ENCODE measurements around the gene SLC11A1. TPM values are rescaled to one million over a fixed set of nuclear protein-coding genes. Genes with fewer than 3 reads are reported as not detected.

Gene SLC11A1
- total and polyA plus RNA-seq, 5 donors from 2014 or later = 0.47 to 1.4 (median 0.74) TPM

GRCh38 chr2:218405086-218405745 lies 23.1 kb downstream of the SLC11A1 start:
- Mint-ChIP-seq H3K36me3 (peaks cover 11% of the 10 kb centered on the region), H3K4me3 (peak overlapping the region; percentile 84 to 91 (median 89)), H3K27me3 (no peaks in the 10 kb centered on the region), H3K4me1 (peaks cover 6 to 63% (median 36%) of the 10 kb centered on the region in 4 donors), H3K27ac (peak overlapping the region; percentile 77 to 97 (median 86)), H3K9me3 (peaks cover 0 to 2% (median 0%) of the 10 kb centered on the region in 7 donors)
- ATAC-seq (ENCODE audit: low read depth in 2 of 2) (no peak), DNase-seq (no peak)
- Histone ChIP-seq H3K27ac (ENCODE audit: insufficient read depth, low read length, poor library complexity, severe bottlenecking) (peak overlapping the region; percentile 84), H3K27me3 (ENCODE audit: control insufficient read depth, insufficient read depth, low read length) (no peaks in the 10 kb centered on the region), H3K4me3 (ENCODE audit: low read depth, low read length) (peak overlapping the region; percentile 37), H3K9me3 (ENCODE audit: control insufficient read depth in 2 of 2, low read length in 2 of 2) (no peaks in the 10 kb centered on the region), H3K4me1 (ENCODE audit: control insufficient read depth, insufficient read depth, low read length, poor library complexity, severe bottlenecking) (peaks cover 64% of the 10 kb centered on the region), H3K36me3 (ENCODE audit: control insufficient read depth, insufficient read depth, low read length) (peaks cover 17% of the 10 kb centered on the region)

- Histone ChIP-seq H3K27me3 (ENCODE audit: control insufficient read depth, insufficient read depth, low read length) (no peaks in the 10 kb centered on the region), H3K9me3 (ENCODE audit: control insufficient read depth in 2 of 2, low read length in 2 of 2) (no peaks in the 10 kb centered on the region), H3K27ac (ENCODE audit: insufficient read depth, low read length, poor library complexity, severe bottlenecking) (peak overlapping the region; percentile 84), H3K36me3 (ENCODE audit: control insufficient read depth, insufficient read depth, low read length) (peaks cover 17% of the 10 kb centered on the region), H3K4me3 (ENCODE audit: low read depth, low read length) (peak overlapping the region; percentile 57), H3K4me1 (ENCODE audit: control insufficient read depth, insufficient read depth, low read length, poor library complexity, severe bottlenecking) (peaks cover 61% of the 10 kb centered on the region)
- peaks cover 11% of the 10 kb centered on the region for H3K36me3 Mint-ChIP-seq
- H3K27ac Mint-ChIP-seq = peak overlapping the region; percentile 86 to 97 (median 92)
- no peaks in the 10 kb centered on the region for H3K27me3 Mint-ChIP-seq
- ATAC-seq (ENCODE audit: low read depth in 2 of 2) (peak; percentile 2 to 13), DNase-seq (no peak)
- peak overlapping the region; percentile 84 to 91 (median 89) for H3K4me3 Mint-ChIP-seq
- H3K9me3 Mint-ChIP-seq = peaks cover 0 to 2% (median 0%) of the 10 kb centered on the region in 7 donors
- H3K4me1 Mint-ChIP-seq = peaks cover 6 to 63% (median 36%) of the 10 kb centered on the region in 4 donors
Measured at GRCh38 chr2:218405746-218406208, 23.7 kb downstream of the SLC11A1 start.

- Mint-ChIP-seq H3K36me3 (peaks cover 11% of the 10 kb centered on the region), H3K4me3 (peak overlapping the region; percentile 89 to 94 (median 90)), H3K27me3 (no peaks in the 10 kb centered on the region), H3K9me3 (peaks cover 0 to 2% (median 0%) of the 10 kb centered on the region in 7 donors), H3K27ac (peak overlapping the region; percentile 92 to 97 (median 94)), H3K4me1 (peaks cover 6 to 60% (median 35%) of the 10 kb centered on the region in 4 donors)
- Histone ChIP-seq H3K4me1 (ENCODE audit: control insufficient read depth, insufficient read depth, low read length, poor library complexity, severe bottlenecking) (peaks cover 55% of the 10 kb centered on the region), H3K27ac (ENCODE audit: insufficient read depth, low read length, poor library complexity, severe bottlenecking) (peak overlapping the region; percentile 84), H3K27me3 (ENCODE audit: control insufficient read depth, insufficient read depth, low read length) (no peaks in the 10 kb centered on the region), H3K9me3 (ENCODE audit: control insufficient read depth in 2 of 2, low read length in 2 of 2) (no peaks in the 10 kb centered on the region), H3K4me3 (ENCODE audit: low read depth, low read length) (peak overlapping the region; percentile 57), H3K36me3 (ENCODE audit: control insufficient read depth, insufficient read depth, low read length) (peaks cover 17% of the 10 kb centered on the region)
- DNase-seq = peak; percentile 86 to 97 (median 86)
- peak; percentile 81 to 83 for ATAC-seq (ENCODE audit: low read depth in 2 of 2)
Measured at GRCh38 chr2:218406209-218406948, 24.3 kb downstream of the SLC11A1 start.

- H3K4me1 Mint-ChIP-seq = peaks cover 6 to 54% (median 33%) of the 10 kb centered on the region in 4 donors
- peaks cover 11% of the 10 kb centered on the region for H3K36me3 Mint-ChIP-seq
- H3K4me3 ChIP-seq (ENCODE audit: low read depth, low read length) = peak overlapping the region; percentile 56
- no peak for ATAC-seq (ENCODE audit: low read depth in 2 of 2)
- H3K27me3 Mint-ChIP-seq = no peaks in the 10 kb centered on the region
- H3K27ac Mint-ChIP-seq = peak overlapping the region; percentile 80 to 97 (median 94)
- no peaks in the 10 kb centered on the region for H3K27me3 ChIP-seq (ENCODE audit: control insufficient read depth, insufficient read depth, low read length)
- H3K27ac ChIP-seq (ENCODE audit: insufficient read depth, low read length, poor library complexity, severe bottlenecking) = peak overlapping the region; percentile 84
- H3K4me1 ChIP-seq (ENCODE audit: control insufficient read depth, insufficient read depth, low read length, poor library complexity, severe bottlenecking) = peaks cover 48% of the 10 kb centered on the region
- H3K9me3 Mint-ChIP-seq = peaks cover 0 to 2% (median 0%) of the 10 kb centered on the region in 7 donors
- peak overlapping the region; percentile 85 to 94 (median 89) for H3K4me3 Mint-ChIP-seq
- H3K36me3 ChIP-seq (ENCODE audit: control insufficient read depth, insufficient read depth, low read length) = peaks cover 15% of the 10 kb centered on the region
- H3K9me3 ChIP-seq (ENCODE audit: control insufficient read depth in 2 of 2, low read length in 2 of 2) = no peaks in the 10 kb centered on the region
- peak; percentile 31 to 68 (median 50) for DNase-seq
Measured at GRCh38 chr2:218406949-218407618, 25.0 kb downstream of the SLC11A1 start.

- H3K9me3 ChIP-seq (ENCODE audit: control insufficient read depth in 2 of 2, low read length in 2 of 2) = no peaks in the 10 kb centered on the region
- no peak overlapping the region for H3K4me3 ChIP-seq (ENCODE audit: low read depth, low read length)
- peak overlapping the region in 1 of 4 donors; percentile 89 for H3K4me3 Mint-ChIP-seq
- peaks cover 42% of the 10 kb centered on the region for H3K4me1 ChIP-seq (ENCODE audit: control insufficient read depth, insufficient read depth, low read length, poor library complexity, severe bottlenecking)
- ATAC-seq (ENCODE audit: low read depth in 2 of 2) (no peak), DNase-seq (no peak)
- H3K36me3 Mint-ChIP-seq = peaks cover 11% of the 10 kb centered on the region
- peak overlapping the region in 1 of 3 donors; percentile 56 for H3K27ac Mint-ChIP-seq
- no peaks in the 10 kb centered on the region for H3K27me3 ChIP-seq (ENCODE audit: control insufficient read depth, insufficient read depth, low read length)
- no peaks in the 10 kb centered on the region for H3K27me3 Mint-ChIP-seq
- peaks cover 11% of the 10 kb centered on the region for H3K36me3 ChIP-seq (ENCODE audit: control insufficient read depth, insufficient read depth, low read length)
- peaks cover 6 to 49% (median 35%) of the 10 kb centered on the region in 4 donors for H3K4me1 Mint-ChIP-seq
- H3K9me3 Mint-ChIP-seq = peaks cover 0 to 2% (median 0%) of the 10 kb centered on the region in 7 donors
- H3K27ac ChIP-seq (ENCODE audit: insufficient read depth, low read length, poor library complexity, severe bottlenecking) = no peak overlapping the region
Measured at GRCh38 chr2:218407717-218408116, 25.6 kb downstream of the SLC11A1 start.

GRCh38 chr2:218418321-218418716 lies 36.2 kb downstream of the SLC11A1 start:
- H3K27me3 Mint-ChIP-seq = peaks cover 4% of the 10 kb centered on the region
- no peaks in the 10 kb centered on the region for H3K27me3 ChIP-seq (ENCODE audit: control insufficient read depth, insufficient read depth, low read length)
- H3K9me3 Mint-ChIP-seq = no peaks in the 10 kb centered on the region
- no peaks in the 10 kb centered on the region for H3K9me3 ChIP-seq (ENCODE audit: control insufficient read depth in 2 of 2, low read length in 2 of 2)
- H3K4me3 ChIP-seq (ENCODE audit: low read depth, low read length) = no peak overlapping the region
- peaks cover 0 to 6% (median 0%) of the 10 kb centered on the region in 4 donors for H3K4me1 Mint-ChIP-seq
- H3K36me3 ChIP-seq (ENCODE audit: control insufficient read depth, insufficient read depth, low read length) = no peaks in the 10 kb centered on the region
- H3K36me3 Mint-ChIP-seq = no peaks in the 10 kb centered on the region
- no peak overlapping the region for H3K4me3 Mint-ChIP-seq
- no peak overlapping the region for H3K27ac Mint-ChIP-seq
- no peak overlapping the region for H3K27ac ChIP-seq (ENCODE audit: insufficient read depth, low read length, poor library complexity, severe bottlenecking)
- no peaks in the 10 kb centered on the region for H3K4me1 ChIP-seq (ENCODE audit: control insufficient read depth, insufficient read depth, low read length, poor library complexity, severe bottlenecking)
- DNase-seq = no peak
- ATAC-seq (ENCODE audit: low read depth in 2 of 2) = no peak

- peaks cover 4% of the 10 kb centered on the region for H3K27me3 Mint-ChIP-seq
Measured at GRCh38 chr2:218418717-218419458, 36.8 kb downstream of the SLC11A1 start, which contains the start of gene VIL1. TSS of gene VIL1 (plus strand) at chr2:218419123. CDS start at chr2:218423779, 4,656 bp downstream.

More at GRCh38 chr2:218418717-218419458, 36.8 kb downstream of the SLC11A1 start, which contains the start of gene VIL1:
- Mint-ChIP-seq H3K4me1 (peaks cover 0 to 6% (median 0%) of the 10 kb centered on the region in 4 donors), H3K27ac (peak within 1 kb of the TSS in 1 of 3 donors; percentile 26), H3K9me3 (no peaks in the 10 kb centered on the region), H3K36me3 (no peaks in the 10 kb centered on the region), H3K4me3 (no peak within 1 kb of the TSS)
- Histone ChIP-seq H3K27me3 (ENCODE audit: control insufficient read depth, insufficient read depth, low read length) (no peaks in the 10 kb centered on the region), H3K36me3 (ENCODE audit: control insufficient read depth, insufficient read depth, low read length) (no peaks in the 10 kb centered on the region), H3K4me3 (ENCODE audit: low read depth, low read length) (no peak within 1 kb of the TSS), H3K27ac (ENCODE audit: insufficient read depth, low read length, poor library complexity, severe bottlenecking) (no peak within 1 kb of the TSS), H3K9me3 (ENCODE audit: control insufficient read depth in 2 of 2, low read length in 2 of 2) (no peaks in the 10 kb centered on the region), H3K4me1 (ENCODE audit: control insufficient read depth, insufficient read depth, low read length, poor library complexity, severe bottlenecking) (no peaks in the 10 kb centered on the region)
- no peak for ATAC-seq (ENCODE audit: low read depth in 2 of 2)
- no peak for DNase-seq

All from CD4-positive, CD25-positive, alpha-beta regulatory T cell (primary cell).